Pancreas (tissue), 10 donors: ENCODE measurements around the gene TMEM201. TPM values are rescaled to one million over a fixed set of nuclear protein-coding genes. Genes with fewer than 3 reads are reported as not detected.

Source experiments
- ATAC-seq, 4 donors: fragments of 200-7000 bp; cut with Tn5 transposase; one replicate each; pipeline versions ENCODE4 v1.8.0 to v1.9.1; 2020; ENCODE audit warnings: mild to moderate bottlenecking in 4 of 4, moderate library complexity in 4 of 4
- DNase-seq, 6 donors: peaks; one replicate each; pipeline ENCODE4 v3.0.0-alpha.2; 2020
- FAIRE-seq: peaks from 2 replicates; lab custom pipeline; 2012; peaks lifted over from hg19 to GRCh38; lab: Jason Lieb, UNC
- H3K27ac ChIP-seq, 4 donors: fragments of 200-600 bp; sonication (generic); 1 replicate in 3 of 4; 2 replicates in 1 of 4; pipeline versions ENCODE4 v1.5.0 to v1.8.0; 2020
- H3K27me3 ChIP-seq, 4 donors: fragments of 200-600 bp; one replicate each; pipeline ENCODE4 v1.8.0; 2021
- H3K36me3 ChIP-seq, 3 donors: fragments of 200-600 bp; sonication (generic) in 1 of 3; one replicate each; pipeline versions ENCODE4 v1.5.0 to v1.8.0; 2020 to 2021
- H3K4me1 ChIP-seq, 3 donors: fragments of 200-600 bp; one replicate each; pipeline ENCODE4 v1.8.0; 2021
- H3K4me3 ChIP-seq, 4 donors: fragments of 200-600 bp; sonication (generic) in 2 of 4; one replicate each; pipeline versions ENCODE4 v1.5.0 to v1.8.0; 2020 to 2021
- H3K9me3 ChIP-seq, 4 donors: fragments of 200-600 bp; one replicate each; pipeline ENCODE4 v1.8.0; 2021
- WGBS, 2 donors: extraction: QIAGEN DNeasy Blood & Tissue Kit; methylation state at CpG; one replicate each; pipeline ENCODE4 v1.1.7; 2013; 5-methylcytosine and 5-hydroxymethylcytosine counted together
- intact Hi-C, 3 donors: fragments of 100-400 bp; cut with DNase I; formaldehyde crosslinking; loops; one replicate each; pipeline versions ENCODE4 v1.11.1 to v1.14.2; 2022
- polyA plus RNA-seq, 2 donors: library from polyadenylated mRNA; stranded (reverse); fragments of 200-250 nt; gene quantifications; one replicate each; pipeline ENCODE4 v1.2.3, GENCODE V29; 2013
- total RNA-seq, 6 donors: library from RNA; stranded (reverse); fragmentation: NEBNext Ultra II Directional in 4 of 6; extraction: Animal tissue kit (Norgen Biotek cat#: 25700) in 4 of 6; gene quantifications; one replicate each; pipeline versions ENCODE4 v1.2.1 to v1.2.4, GENCODE V29; 2021 to 2023
- TF ChIP-seq, protein P1 (sequence below), 4 donors: fragments of 200-600 bp; sonication (generic) in 3 of 4; IDR thresholded peaks; one replicate each; pipeline versions ENCODE4 v1.5.0 to v1.8.0; 2021; ENCODE audit warnings: antibody characterized with exemption in 4 of 4
- donor health status: healthy with polysubstance abuse.
- donor health status: DM: no; HTN: no; CAD: no; lungs with moderate emphysema.
- donor health status: DM: no; HTN: no; CAD: no.
- donor health status: control.
- donor health status: control.
- donor health status: Bipolar disorder and iron deficiency.
- donor health status: DM: yes; HTN: yes; CAD: no.
- donor health status: DM: no; HTN: no; CAD: no.
- donor health status: DM: no; HTN: no; CAD: no.
- donor health status: DM: yes; HTN: yes; CAD: no.

Gene TMEM201
- total and polyA plus RNA-seq, 8 donors: 2.9 to 7.2 (median 6.2) TPM

- no peak for ATAC-seq
- WGBS, 2 donors: 85 to 86% methylated on average over 16 to 17 of the region's 17 CpGs
- no peak overlapping the region for H3K27ac ChIP-seq
- intact Hi-C loops: no loop called here
- peak in 1 of 6 donors; percentile 43 for DNase-seq
- H3K9me3 ChIP-seq: no peaks in the 10 kb centered on the region
- H3K36me3 ChIP-seq: no peaks in the 10 kb centered on the region
- TF ChIP-seq, protein P1, sequence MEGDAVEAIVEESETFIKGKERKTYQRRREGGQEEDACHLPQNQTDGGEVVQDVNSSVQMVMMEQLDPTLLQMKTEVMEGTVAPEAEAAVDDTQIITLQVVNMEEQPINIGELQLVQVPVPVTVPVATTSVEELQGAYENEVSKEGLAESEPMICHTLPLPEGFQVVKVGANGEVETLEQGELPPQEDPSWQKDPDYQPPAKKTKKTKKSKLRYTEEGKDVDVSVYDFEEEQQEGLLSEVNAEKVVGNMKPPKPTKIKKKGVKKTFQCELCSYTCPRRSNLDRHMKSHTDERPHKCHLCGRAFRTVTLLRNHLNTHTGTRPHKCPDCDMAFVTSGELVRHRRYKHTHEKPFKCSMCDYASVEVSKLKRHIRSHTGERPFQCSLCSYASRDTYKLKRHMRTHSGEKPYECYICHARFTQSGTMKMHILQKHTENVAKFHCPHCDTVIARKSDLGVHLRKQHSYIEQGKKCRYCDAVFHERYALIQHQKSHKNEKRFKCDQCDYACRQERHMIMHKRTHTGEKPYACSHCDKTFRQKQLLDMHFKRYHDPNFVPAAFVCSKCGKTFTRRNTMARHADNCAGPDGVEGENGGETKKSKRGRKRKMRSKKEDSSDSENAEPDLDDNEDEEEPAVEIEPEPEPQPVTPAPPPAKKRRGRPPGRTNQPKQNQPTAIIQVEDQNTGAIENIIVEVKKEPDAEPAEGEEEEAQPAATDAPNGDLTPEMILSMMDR (IDR thresholded peaks at IDR 0.05): no peak
- no peak for FAIRE-seq
- no peak overlapping the region for H3K4me3 ChIP-seq
- no peaks in the 10 kb centered on the region for H3K4me1 ChIP-seq
- H3K27me3 ChIP-seq: no peaks in the 10 kb centered on the region
Measured at GRCh38 chr1:9613625-9614299, 25.1 kb downstream of the TMEM201 start.

DNA sequence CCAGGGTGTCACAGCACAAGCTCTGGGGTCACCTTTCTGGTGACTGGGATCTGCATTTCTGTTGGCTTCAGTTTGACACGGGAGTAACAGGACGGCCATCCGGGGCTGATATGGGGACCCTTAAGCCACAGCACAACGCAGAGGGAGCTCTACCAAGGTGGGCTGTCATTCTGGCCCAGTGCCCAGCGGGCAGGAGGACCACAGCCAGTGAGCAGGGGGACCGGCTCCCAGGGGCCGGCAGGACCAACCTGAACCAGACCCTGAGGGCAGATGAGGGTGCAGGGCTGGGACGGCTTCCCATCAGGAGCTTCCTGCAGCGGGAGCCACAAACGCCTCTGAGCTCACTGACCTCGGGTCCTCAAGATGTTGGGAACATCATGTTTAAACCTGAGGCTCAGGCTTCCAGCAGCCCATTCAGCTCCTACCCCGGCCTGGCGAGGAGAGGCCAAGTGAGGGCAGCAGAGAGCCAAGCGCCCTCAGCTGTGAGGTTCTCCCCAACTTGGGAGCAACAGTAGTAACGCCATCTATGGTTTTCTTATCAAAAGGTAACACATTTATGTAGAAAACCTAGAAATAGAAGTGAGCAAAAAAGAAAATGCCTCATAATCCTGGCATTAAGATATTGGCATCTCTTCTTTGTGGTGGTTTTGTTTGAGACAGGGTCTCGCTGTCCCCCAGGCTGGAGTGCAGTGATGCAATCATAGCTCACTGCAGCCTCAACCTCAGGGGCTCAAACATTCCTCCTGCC, 26.8 kb downstream of the TMEM201 start:
- Histone ChIP-seq H3K9me3 (no peaks in the 10 kb centered on the region), H3K36me3 (no peaks in the 10 kb centered on the region), H3K4me3 (no peak overlapping the region), H3K4me1 (no peaks in the 10 kb centered on the region), H3K27me3 (no peaks in the 10 kb centered on the region), H3K27ac (no peak overlapping the region)
- ATAC-seq: peak in 3 of 4 donors; percentile 81 to 86 (median 81)
- peak in 3 of 6 donors; percentile 48 to 76 (median 73) for DNase-seq
- no peak for FAIRE-seq
- WGBS, 2 donors: 35 to 41% methylated on average over 16 of the region's 16 CpGs
- TF ChIP-seq, protein P1 (IDR thresholded peaks at IDR 0.05): peak in 3 of 4 donors; percentile 41 to 51 (median 43)
- intact Hi-C loops: no loop called here

- FAIRE-seq (no peak), ATAC-seq (no peak)
- no peaks in the 10 kb centered on the region for H3K36me3 ChIP-seq
Measured at GRCh38 chr1:9618909-9619679, 30.4 kb downstream of the TMEM201 start.

GRCh38 chr1:9621032-9621431, 32.3 kb downstream of the TMEM201 start:
- H3K27me3 ChIP-seq: no peaks in the 10 kb centered on the region
- no peaks in the 10 kb centered on the region for H3K9me3 ChIP-seq
- no peak overlapping the region for H3K4me3 ChIP-seq
- intact Hi-C loops: no loop called here
- H3K4me1 ChIP-seq: no peaks in the 10 kb centered on the region
- TF ChIP-seq, protein P1 (IDR thresholded peaks at IDR 0.05): no peak
- no peaks in the 10 kb centered on the region for H3K36me3 ChIP-seq
- FAIRE-seq: no peak
- no peak for ATAC-seq
- no peak overlapping the region for H3K27ac ChIP-seq
- no peak for DNase-seq

More at GRCh38 chr1:9618909-9619679, 30.4 kb downstream of the TMEM201 start:
- Histone ChIP-seq H3K9me3 (no peaks in the 10 kb centered on the region), H3K27ac (no peak overlapping the region), H3K4me3 (no peak overlapping the region), H3K4me1 (no peaks in the 10 kb centered on the region), H3K27me3 (no peaks in the 10 kb centered on the region)
- WGBS, 2 donors: 58 to 70% methylated on average over 18 of the region's 18 CpGs
- intact Hi-C loops: no loop called here
- DNase-seq: no peak
- TF ChIP-seq, protein P1 (IDR thresholded peaks at IDR 0.05): no peak
